GM21786 (cell line): ENCODE results near the gene IGFL4.
A peak's percentile ranks its signal among the peaks of the same experiment; 100 is the strongest.

Experiments used
- ATAC-seq: cut with Tn5 transposase; IDR thresholded peaks from one replicate; pipeline ENCODE4 v1.9.1; 2021; ENCODE audit not compliant: unreplicated experiment

IGFL4 gene

DNA sequence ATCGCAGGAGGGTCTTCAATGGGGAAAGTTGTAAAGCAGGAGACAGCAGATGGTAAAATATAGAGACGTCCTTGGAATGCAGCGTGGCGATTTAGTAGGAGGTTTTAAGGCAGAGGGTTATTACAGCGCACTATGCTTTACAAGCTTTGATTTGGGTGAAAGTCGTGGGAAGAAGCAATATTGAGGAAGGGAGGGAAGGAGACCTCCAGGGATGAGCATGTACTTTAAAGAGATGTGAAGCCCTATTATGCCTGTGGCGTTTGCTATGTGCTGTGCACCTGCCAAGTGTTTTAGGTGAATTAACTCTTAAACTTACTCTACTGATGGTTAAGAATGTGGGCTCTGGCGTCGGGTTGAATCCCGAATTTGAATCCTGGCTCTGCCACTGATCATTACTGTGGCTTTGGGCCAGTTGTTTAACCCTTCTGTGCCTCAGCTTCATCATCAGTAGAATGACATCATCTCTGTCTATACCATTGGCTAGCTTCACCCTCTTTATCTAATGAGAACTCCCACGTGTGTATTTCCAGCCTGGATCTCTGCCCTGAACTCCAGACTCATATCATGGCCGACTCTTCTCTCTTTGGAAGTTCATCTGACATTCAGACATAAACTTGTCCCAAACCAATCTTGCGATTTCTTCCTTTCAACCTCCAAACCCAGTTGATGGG is 45.0 kb downstream of the IGFL4 start:
- ATAC-seq, result no peak

DNA sequence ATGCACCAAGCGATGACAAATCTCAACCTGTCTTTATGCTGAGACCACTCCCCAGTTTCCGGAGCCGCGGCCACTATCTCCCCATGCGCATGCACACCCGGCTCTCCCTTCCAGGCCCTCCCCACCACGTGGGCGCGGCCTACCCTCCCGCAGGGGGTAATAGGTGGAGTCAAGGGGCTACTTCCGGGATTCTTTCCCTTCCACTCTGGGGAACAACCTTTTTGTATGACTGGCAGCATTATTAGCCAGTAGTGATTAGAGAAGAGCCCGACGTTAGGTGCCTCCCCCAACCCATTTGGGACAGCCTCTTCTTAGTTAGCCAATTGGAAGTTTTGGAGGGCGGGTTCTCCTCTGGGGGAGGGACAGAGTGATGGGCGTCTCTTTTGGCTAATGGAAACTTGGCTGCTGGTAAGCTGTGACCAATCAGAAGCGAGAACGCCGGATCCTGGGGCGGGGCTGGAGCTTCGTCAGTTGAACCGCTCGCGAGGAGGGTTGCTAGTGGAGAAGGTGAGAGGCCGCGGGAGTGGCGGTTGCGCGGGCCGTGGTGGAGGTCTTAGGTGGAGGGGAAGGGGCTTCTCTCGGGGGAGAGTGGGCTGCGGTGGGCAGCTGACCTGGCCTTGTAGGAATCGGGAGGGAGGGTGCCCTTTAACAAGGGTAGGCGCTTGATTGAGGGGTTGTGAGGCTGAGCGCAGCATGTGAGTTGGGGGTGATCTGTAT is 45.6 kb downstream of the IGFL4 start, which contains the start of gene CCDC61:
TSS of gene CCDC61 (plus strand) at position 470 of the 717 bp plus-strand sequence. CDS start 7,552 bp downstream, outside the sequence.
- peak; percentile 96 for ATAC-seq

DNA sequence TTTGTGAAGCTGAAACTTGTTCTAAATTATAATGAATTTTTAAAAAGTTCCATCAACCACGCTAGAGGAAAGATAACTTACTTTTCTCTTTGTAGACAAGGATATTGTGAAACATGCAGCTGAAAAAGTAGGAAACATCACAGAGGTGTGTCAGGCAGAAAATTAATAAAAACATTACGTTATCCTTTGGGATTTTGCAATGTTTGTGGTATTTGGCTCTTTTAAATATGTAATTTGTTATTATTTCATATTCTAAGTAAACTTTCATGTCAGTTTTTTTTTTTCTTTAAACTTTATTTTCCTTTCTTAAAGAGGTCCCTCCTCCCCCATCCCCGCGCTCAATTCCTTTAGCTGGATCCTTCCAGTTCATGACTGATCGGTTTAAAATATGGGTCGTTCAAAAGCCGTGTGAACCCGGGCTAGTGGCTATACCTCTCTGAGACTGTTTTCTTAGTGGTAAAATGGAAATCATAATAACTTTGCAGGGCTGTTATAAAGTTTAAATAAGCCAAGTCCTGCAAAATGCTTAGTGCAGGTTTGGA is 46.3 kb downstream of the IGFL4 start:
- ATAC-seq, result no peak

GRCh38 chr19:45990113-45990728 is 50.6 kb downstream of the IGFL4 start:
- ATAC-seq, result no peak
